ENCODE data around the gene IGHMBP2. TPM values are rescaled to one million over a fixed set of nuclear protein-coding genes. Genes with fewer than 3 reads are reported as not detected.

The IGHMBP2 gene
- total RNA-seq, 1 experiment from 2014 or later, result 24.0 TPM

GRCh38 chr11:68890490-68891231 is 13.0 kb upstream of the IGHMBP2 start:
- H4K8ac ChIP-seq (replicated peaks; ENCODE audit: insufficient read length, low read depth, low read length), result no peak overlapping the region
- TF ChIP-seq CTCF (conservative IDR thresholded peaks at IDR 0.05), result no peak
- no peaks in the 10 kb centered on the region for H3K79me1 ChIP-seq (ENCODE audit: insufficient read depth, low read depth, low read length, poor library complexity, severe bottlenecking)
- H2BK20ac ChIP-seq (ENCODE audit: low read depth, low read length, poor library complexity, severe bottlenecking), result no peak overlapping the region
- no peak overlapping the region for H3K23ac ChIP-seq (ENCODE audit: insufficient read length, low read depth, low read length)
- H3K27me3 ChIP-seq (ENCODE audit: insufficient read depth, low read length), result no peaks in the 10 kb centered on the region
- H3K4ac ChIP-seq (ENCODE audit: low read depth, low read length), result no peak overlapping the region
- no peak overlapping the region for H2AFZ ChIP-seq (ENCODE audit: low read length)
- H4K5ac ChIP-seq (ENCODE audit: insufficient read length, low read depth, low read length), result no peak overlapping the region
- H3K9ac ChIP-seq (ENCODE audit: extremely low read depth, insufficient read length, low read length), result no peak overlapping the region
- no peak overlapping the region for H2BK5ac ChIP-seq (ENCODE audit: insufficient read length, low read length)
- peaks cover 21 to 42% (median 28%) of the 10 kb centered on the region in 3 experiments for H3K36me3 Mint-ChIP-seq (ENCODE audit: insufficient read depth in 1 of 3, low read depth in 3 of 3)
- no peaks in the 10 kb centered on the region for H3K9me3 Mint-ChIP-seq
- no peak overlapping the region for H2BK12ac ChIP-seq (ENCODE audit: insufficient read length, low read depth, low read length)
- no peaks in the 10 kb centered on the region for H3K9me3 ChIP-seq (ENCODE audit: control insufficient read depth, low read depth, low read length)
- H4K91ac ChIP-seq (ENCODE audit: insufficient read length, low read depth, low read length), result no peak overlapping the region
- no peak overlapping the region for H3K27ac ChIP-seq (ENCODE audit: insufficient read length, low read depth, low read length)
- H3K4me2 ChIP-seq (ENCODE audit: insufficient read depth, insufficient read length, low read length), result no peak overlapping the region
- H3K56ac ChIP-seq (ENCODE audit: insufficient read length, low read depth, low read length), result no peak overlapping the region
- no peak overlapping the region for H2BK120ac ChIP-seq (ENCODE audit: low read depth, low read length, poor library complexity, severe bottlenecking)
- peak overlapping the region in 1 of 2 experiments; percentile 29; a peak in 2 of 5 replicates for H3K4me3 Mint-ChIP-seq
- H4K20me1 ChIP-seq (ENCODE audit: control insufficient read depth, insufficient read depth, insufficient read length), result no peaks in the 10 kb centered on the region
- no peaks in the 10 kb centered on the region for H3K4me1 ChIP-seq (ENCODE audit: insufficient read depth, low read length)
- H3K27me3 Mint-ChIP-seq (ENCODE audit: low read depth), result no peaks in the 10 kb centered on the region
- H3K27ac Mint-ChIP-seq, result peak overlapping the region in 2 of 3 experiments; percentile 39 to 70; a peak in 2 of 7 replicates
- no CpG with 5 or more reads among the region's 17 CpGs for WGBS (ENCODE audit: extremely low coverage, insufficient read length, low lambda C conversion rate)
- no peak for DNase-seq
- H3K23me2 ChIP-seq (ENCODE audit: insufficient read length, low read depth, low read length, poor library complexity, severe bottlenecking), result no peaks in the 10 kb centered on the region
- no peak overlapping the region for H2BK15ac ChIP-seq (ENCODE audit: low read depth, low read length)
- H3K18ac ChIP-seq (ENCODE audit: insufficient read length, low read depth, low read length), result no peak overlapping the region
- no peak overlapping the region for H3T11ph ChIP-seq (ENCODE audit: low read length)
- H3K4me1 Mint-ChIP-seq, result peaks cover 5 to 11% of the 10 kb centered on the region in 2 experiments; a peak in 3 of 4 replicates
- no peak overlapping the region for H2AK5ac ChIP-seq (ENCODE audit: insufficient read length, low read length)
- no peaks in the 10 kb centered on the region for H3K79me2 ChIP-seq (ENCODE audit: insufficient read depth, low read length)
- no peak overlapping the region for H3K14ac ChIP-seq (ENCODE audit: insufficient read depth, low read length)
